NCI-H2227 treated with DMSO at 0.1 percent for 48 hours (cell line): ENCODE measurements around the gene DPM2.
A peak's percentile ranks its signal among the peaks of the same experiment; 100 is the strongest.

ENCODE experiments used
- DNase-seq: peaks from one replicate; lab custom pipeline; 2025; lab: John Stamatoyannopoulos, UW

Gene DPM2, protein sequence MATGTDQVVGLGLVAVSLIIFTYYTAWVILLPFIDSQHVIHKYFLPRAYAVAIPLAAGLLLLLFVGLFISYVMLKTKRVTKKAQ

DNA sequence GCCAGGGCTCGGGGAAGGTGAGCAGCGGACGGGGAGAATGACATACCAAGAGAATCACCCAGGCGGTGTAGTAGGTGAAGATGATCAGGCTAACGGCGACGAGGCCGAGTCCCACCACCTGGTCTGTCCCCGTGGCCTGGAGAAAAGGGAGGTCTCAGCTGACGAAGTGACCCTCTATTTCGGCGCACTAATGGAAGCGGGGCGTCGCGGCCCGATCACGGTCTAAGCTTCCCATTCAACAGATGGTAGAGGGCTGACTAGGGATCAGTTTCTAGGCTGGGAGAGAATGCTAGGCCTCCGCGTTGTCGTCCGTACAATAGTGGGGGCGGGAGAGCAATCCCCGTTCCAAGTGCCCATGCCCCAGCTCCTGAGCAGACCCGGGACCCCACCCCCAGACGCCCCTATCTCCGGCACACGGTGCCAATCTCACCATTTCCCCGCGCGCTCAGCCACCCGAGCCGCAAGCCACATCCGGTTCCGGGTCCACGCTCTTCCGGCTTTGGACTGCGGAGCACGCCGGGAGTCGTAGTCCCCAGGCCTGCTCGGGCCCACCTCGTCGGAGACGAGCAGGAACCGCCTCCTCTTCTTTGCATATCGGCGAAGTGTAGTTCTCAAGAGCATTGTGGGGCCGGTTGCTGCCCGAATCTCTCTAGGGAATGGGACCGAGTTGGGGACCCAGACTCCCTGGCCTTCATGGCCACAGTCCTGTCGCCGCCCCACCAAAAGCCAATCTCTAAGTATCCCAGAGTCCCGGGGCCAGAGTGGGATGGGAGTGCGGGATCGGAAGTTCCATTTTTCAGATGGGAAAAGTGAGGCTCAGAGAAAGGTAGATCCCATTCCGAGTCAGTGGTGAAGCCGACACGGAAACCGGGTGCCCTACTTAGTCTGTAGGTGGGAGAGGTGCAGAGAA, at the start of gene DPM2:
DPM2 (minus strand) TSS at position 467 of the 910 bp plus-strand sequence; CDS start at position 433, 34 bp downstream.
- peak; percentile 69 for DNase-seq

DNA sequence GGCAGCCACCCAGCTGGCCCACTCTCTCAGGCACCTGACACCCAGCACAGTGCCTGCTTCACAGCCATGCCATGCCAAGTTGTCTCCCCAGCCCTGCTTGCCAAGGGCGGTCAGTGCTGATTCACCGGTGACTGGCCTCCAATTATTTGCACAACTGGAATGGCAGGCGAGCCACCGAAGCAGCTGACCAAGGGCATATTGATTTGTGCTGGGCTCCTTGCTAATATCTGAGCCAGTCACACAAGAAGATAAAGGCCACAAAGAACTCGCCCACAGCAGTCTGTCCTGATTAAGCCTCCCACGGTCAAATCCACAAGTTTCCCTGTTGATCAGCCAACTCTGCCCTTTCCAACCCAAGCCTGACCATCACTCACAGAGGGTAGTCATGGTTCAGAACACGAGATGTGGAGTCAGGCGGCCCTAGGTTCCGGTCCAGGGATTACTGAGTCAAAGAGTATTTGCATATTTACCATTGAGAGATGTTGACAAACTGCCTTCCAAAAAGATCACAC, 49.5 kb upstream of the DPM2 start:
- DNase-seq: no peak

DNA sequence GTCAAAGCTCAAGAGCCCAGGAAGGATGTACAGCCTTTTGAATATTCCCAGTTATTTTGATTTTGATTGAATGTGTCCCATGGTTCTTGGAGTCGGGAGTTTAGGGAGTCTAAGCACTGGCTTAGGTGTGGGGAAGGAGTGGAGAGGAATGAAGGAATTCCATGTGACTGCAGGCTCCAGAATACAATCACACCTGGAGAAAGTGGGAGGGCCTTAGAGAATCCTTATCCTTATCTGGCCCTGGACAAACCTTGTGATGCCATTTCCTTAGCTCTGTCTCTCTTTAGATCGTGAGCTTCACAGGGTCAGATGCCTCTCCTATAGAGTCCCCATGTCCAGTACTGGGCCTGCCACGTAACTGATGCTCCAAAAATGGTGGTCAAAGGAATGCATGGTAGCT, 47.4 kb upstream of the DPM2 start:
- no peak for DNase-seq

DNA sequence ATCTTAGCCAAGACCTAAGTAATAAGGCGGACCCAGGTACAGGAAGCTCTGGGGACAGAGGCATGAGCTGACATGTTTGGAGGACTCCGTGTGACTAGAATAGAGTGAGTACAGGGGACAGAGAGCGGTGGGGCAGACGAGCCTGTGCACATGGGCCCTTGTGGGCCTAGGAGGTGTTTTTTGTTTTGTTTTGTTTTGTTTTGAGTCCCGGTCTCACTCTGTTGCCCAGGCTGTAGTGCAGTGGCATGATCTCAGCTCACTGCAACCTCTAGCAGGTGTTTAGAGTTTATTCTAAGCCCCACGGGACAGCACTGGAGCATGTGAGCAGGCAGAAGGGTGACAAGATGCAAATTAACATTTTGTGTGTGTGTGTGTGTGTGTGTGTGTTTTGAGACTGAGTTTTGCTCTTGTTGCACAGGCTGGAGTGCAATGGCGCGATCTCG, 46.2 kb upstream of the DPM2 start:
- DNase-seq: no peak

DNA sequence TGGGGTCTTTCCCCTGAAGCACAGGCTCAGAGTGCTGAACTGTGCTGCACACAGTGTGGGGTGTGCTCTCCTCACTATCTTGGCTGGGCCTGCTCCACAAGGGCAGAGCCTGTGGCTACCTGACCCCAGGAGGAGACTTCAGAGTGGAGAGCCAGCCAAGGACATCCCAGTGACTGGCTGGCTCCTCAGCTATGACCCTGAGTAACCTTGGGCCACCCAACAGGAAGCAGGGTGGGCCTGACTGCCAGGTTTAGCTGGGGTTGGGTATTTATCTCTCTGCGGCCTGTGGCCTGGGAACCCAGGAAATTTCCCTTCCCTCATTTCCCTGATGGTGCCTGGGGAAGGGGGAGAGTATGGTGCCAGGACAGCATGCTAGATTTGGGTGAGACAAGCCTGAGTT, 45.3 kb upstream of the DPM2 start:
- DNase-seq: no peak

DNA sequence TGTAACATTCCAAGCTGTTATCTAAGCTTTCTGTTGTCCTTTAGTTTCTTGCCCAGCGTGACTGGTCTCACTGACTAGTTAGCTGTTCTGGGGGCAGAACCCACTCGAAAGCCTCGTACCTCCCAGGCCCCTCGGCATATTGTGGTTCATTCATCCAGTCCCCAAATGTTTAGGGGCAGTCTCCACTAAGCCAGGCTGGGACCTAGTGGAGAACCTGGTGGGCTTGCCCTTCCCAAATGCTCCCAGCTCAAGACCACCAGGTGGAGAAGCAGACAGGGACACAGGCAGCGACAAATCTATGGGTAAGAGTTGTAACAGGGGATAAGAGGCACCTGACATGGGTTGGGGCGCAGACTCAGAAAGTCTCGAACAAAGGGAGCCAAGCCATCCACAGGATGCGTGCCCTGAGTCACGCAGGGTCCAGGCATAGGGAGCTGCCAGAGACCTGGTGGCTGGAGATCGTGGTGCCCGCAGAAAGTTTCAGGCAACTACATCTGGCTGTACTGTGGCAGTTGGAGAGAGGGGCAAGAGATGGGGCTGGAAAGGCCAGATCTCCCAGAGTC, 44.0 kb upstream of the DPM2 start:
- no peak for DNase-seq

DNA sequence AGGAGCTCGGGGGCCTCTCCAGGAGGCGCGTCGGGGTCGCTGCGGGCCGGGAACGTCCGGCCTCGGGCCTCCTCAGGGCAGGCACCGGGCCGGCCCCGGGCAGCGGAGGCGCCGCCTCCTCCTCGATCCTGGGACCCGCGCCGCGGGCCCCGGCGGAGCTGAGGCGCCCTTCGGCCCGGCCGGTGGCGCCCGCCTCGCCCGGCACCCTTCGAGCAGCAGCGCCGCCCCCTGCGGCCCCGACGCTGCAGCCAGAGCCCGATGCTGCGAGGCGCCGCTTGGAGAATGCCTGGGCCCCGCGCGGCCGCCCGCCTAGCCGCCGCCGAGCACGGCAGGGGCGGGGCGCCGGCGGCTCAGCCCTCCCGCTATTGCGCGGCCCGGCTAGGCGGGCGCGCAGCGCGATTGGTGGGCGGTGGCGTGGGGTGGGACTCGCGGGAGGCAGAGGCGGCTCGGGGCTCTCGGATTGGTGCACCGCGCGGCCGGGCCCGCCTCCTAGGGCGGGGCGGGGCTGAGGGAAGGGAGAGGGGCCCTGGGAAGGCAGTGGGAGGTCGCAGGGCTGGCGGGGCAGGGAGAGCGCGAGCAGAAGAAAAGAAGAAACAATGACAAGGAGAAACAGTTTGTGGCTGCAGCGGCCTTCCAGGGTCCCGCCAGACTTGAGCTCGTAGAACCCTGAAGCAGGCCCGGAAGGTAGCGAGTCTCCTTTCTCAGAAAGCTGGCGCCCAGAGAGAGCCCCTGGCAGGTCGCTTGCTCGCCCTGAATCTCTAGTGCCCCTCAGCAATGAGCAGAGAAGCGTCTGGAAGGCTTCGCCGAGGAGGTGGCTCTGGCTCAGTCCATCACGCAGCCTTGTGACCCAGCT, 43.3 kb upstream of the DPM2 start, which contains the start of gene EEIG1:
EEIG1 (minus strand) TSS at position 284 of the 853 bp plus-strand sequence. CDS start 852 bp downstream, outside the sequence.
- DNase-seq: peak; percentile 78

DNA sequence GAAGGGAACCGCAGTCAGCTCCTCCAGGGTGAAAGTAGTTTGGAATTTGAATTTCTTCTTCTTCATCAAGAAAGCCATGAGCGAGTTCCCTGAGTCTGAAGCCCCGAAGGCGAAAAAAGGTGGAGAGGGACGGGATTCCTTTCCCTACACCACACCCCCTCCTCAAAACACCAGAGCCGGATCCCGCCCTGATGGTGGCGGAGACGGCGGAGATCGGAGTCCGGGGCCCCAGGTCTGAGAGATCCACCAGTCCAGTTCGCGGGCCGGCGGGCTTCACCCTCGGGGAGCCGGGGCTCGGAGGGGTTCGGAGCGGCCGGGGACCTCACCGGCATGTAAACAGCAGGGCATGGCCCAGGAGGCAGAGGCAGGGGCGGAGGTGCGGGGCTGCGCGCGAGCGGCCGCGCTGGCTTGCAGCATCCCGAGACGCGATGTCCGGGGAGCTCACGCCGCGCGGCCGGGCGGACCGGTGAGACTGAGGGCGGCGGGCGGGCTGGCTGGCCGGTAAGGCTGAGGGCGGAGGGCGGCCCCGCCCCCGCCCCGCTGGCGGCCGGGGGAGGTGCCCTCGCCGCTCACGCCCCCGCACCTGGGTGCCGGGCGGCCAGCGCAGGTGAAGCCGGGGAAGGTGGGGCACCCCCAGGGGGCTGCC, 42.5 kb upstream of the DPM2 start:
- DNase-seq: no peak

DNA sequence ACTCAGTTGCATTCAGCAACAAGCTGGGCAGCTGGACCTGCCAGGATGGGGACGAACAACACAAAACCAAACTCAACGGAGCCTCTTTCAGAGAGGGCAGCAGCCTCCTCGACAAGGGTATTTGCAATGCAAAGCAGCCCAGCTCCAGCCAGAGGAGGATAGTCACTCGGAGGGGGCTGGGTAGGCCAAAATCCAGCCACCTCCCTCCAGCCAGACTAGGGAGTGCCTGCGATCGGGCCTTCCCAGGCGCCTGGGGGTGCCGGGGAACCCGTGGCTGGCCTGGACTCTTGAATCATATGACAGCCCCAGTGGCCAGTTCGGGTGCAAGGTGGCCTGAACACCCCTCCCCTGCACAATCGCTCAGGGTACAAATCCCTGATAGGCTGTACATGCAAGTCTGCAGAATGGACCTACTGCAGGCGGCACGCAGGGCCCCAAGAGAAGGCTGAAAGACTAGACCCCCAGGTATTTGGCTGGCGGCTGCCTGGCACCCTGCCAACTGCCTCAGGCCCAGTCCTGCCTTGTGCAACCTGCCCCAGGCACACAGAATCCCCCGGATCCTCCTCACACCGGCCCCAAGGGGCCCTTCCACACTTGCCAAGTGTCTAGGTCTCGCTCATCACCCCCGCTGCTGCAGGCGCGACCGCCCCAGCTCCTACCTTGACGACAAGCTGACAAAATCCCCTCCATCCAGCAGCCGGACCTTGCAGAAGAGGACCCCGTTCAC, 41.8 kb upstream of the DPM2 start:
- DNase-seq: peak; percentile 17

DNA sequence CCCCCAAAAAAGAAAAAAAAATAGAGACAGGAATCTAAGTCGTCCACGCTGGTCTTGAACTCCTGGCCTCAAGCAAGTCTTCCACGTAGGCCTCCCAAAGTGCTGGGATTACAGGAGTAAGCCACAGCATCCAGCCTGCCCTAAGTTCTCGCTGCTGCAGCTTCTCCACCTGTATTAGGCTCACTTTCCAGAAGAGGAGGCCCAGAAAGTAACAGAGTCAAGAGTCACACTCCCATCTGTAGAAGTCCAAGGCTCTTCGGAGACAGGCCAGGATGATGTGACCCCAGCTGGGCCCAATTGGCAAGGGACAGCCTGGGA, 41.3 kb upstream of the DPM2 start:
- DNase-seq: no peak

DNA sequence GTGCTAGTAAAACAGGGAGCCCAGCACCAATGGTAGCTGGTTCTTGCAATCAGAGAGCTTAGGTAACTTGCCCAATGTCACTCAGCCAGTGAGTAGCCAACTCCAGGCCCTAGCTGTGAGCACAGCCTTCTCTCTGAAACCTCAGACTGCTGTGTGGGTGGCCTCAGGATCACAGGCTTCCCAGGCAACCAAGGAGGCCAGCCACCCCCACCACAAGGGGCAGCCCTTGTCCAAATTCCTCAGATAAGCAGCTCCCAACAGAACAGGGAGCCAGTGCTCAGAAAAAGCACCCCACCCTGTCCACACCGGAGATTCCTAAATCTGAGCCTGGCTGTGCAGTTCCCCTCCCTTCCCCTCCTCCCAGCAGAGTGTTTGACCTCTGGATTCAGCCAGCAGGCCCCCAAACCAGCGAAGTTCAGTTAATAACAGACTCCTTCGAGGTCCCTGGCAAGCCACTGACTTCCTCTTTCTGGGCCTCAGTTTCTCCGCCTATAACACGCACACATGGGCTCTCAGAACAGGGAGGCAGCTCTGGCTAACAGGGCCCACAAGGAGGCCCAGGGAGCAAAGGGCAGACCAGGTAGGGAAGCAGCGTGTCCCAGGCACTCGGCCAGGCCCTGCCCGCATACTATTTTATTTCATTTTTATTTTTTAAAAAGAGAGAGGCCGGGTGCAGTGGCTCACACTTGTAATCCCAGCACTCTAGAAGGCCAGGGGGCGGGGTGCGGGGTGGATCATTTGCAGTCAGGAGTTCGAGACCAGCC, 40.4 kb upstream of the DPM2 start:
- DNase-seq: no peak

DNA sequence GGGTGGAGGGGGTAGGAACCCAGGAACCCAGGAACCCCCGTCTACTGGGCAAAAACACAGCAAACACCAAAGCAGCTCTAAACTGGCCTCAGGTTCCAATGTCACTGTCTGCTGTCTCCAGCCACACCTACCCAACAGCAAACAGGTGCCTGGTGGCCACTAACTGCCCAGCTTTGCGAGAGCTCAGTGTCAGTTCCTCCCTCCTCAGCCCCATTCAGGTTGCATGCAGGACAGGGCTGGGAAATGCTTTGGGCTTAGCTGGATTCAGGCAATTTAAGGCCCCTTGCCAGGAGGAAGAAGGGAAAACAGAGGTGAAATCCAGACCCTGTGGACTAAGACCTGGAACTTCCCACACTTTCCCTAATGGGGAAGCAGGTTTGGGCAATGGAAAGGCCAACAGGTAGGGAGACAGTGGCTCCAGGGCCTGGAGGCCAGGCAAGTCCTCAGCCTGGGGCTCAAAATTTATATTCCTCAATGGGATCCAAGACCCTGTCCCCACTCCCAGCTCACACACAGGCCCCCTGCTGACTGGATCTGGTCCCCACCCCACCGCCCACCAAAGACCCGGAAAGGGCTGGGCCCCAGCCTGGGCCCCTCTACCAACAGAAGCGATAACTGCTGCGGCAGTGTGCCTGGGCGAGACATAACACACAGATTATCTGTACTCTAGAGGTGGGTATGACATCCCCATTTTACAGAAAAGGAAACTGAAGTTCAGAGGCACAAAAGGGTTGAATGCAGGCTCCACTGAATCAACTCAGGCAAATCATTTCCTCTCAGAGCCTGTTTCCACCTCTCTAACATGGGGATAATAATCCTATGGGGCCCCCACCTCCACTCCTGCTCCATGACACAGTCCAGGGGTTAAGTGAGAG, 39.6 kb upstream of the DPM2 start:
- no peak for DNase-seq

DNA sequence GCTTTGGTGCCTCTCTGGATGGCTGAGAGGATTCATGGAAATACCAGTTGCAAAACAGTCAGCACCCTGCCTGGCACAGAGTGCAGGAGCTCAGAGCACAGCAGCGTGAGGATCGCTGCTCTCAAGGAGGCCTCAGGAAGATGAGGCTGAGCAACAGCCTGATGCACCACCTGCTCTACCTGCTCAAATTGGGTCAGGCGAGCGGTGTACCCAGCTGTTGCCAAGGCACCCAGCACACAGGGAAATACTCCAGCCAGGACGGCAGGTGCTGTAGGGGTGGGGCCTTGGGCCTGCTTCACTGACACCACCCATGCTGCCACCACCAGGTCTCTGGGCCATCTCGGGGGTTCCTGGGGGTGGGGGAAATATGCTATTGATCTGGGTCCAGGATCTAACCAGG, 38.8 kb upstream of the DPM2 start:
- no peak for DNase-seq

DNA sequence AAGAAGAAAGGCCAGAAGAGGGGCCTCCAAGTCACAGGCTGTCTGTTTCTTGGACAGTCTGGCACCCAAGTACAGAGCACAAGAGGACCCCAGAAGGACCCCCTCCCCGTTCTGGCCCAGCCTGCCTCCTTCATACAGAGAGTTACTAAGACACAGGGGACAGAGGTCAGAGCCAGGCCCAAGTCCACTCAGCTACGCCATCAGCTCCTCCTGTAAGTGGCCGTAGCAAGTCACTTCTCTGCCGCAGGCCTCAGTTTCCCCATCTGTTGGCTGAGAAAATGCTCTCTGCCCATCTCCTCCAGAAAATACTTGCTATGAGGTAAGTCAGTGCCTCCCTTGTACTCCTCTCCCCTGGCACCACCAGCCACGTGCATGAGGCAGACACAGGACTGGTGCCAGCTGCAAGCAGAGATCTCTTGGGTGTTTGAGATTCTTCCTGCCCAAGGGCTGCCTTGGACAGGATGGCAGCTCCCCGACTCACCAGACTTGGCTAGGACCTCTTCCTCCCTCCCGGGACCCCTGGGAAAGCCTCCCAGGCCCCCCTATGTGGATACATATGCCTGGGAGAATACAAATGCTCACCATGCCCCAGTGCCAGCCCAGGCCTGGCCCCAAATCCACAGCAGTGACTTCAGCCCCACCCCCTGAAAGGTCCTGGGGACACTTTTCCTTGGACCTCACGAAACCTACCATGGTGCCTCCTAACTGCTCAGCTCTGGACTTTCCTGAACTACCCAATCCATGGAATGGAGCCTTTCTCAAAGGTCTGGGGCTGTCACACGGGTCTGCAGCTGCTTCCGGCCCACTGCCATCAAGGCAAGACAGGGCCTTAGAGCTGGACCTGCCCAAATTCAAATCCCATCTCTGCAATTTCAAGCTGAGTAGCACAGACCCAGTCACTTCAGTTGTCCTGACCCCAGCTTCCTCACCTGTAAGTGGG, 38.0 kb upstream of the DPM2 start:
- DNase-seq: no peak

DNA sequence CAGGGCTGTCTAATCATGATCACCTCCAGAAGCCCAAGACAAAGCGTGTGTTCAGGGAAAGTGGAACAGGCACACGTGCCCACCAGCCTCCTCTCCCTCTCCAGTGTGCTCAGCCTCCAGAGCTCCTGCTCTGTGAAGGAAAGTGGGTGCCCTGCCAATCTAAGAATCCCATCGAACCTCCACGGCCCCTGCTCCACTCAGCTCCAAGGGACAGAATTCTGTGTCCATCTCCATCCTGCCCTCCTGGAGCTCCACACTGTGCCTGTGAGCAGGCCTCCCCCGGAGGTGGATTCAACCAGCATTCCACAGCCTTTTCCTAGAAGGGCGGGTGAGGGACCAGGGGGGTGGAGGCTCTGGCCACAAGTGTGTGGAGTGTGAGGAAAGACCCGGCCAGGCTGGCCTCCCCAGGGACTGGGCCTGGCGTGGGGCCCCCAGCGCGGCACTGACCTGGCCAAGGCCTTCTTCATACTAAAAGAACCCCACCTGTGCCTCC, 37.2 kb upstream of the DPM2 start:
- no peak for DNase-seq

DNA sequence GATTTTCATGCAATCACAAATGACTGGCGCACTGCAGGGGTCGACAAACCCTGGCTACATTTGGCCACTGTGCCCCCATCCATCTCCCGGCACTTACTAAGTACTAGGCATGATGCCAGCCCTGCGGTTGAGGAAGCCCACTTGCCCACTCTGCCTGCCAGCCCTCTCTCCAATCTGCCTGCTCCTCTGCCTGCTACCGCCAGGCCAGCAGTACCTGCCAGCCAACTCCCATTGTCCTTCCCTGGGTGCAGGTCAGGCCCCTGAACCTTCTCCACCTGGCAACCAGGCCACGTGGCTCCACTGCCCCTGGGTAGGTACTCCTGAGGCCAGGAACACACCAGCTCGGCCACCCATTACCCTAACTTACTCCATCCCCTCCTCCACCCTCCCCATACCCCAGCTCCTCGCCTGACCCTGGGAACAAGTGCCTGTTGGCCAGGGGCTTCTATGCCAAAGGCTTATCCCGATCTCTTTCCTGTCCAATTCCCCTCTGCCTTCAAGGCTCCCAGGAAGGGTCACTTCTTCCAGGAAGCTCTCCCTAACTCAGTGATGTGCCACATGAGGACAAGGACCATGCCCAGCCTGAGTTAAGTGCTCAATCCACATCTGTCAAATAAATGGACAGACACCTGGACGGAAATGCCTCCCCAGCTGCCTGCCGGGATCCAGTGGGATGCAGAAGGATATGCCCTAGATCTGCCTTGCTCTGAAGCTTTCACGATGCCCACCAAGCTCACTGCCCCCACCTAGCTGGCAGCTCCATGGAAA, 36.5 kb upstream of the DPM2 start:
- no peak for DNase-seq
